CD4-positive, alpha-beta memory T cell (primary cell): ENCODE data around the gene IFNA1. TPM values are rescaled to one million over a fixed set of nuclear protein-coding genes. Genes with fewer than 3 reads are reported as not detected.

Experiments used
- polyA plus RNA-seq, 2 donors: library from polyadenylated mRNA; unstranded; fragments of 300-500 nt; fragmentation: Illumina TruSeq; gene quantifications; one replicate each; pipeline ENCODE4 v1.2.3, GENCODE V29; 2021
- total RNA-seq, 2 experiments: library from RNA; stranded (reverse); gene quantifications; one replicate each; pipeline ENCODE4 v1.2.3, GENCODE V29; 2021

IFNA1 gene
- total and polyA plus RNA-seq, 4 experiments from 2014 or later, result not detected

Other genes starting within 250 kb of the IFNA1 start
- gene IFNA7, start 238.2 kb upstream of the IFNA1 start, total RNA-seq, result not detected
- gene IFNA7, start 238.2 kb upstream of the IFNA1 start, polyA plus RNA-seq, result not detected
- gene IFNA10, start 233.3 kb upstream of the IFNA1 start, total RNA-seq, result not detected
- gene IFNA10, start 233.3 kb upstream of the IFNA1 start, polyA plus RNA-seq, result not detected
- gene IFNA16, start 223.1 kb upstream of the IFNA1 start, total RNA-seq, result not detected
- gene IFNA16, start 223.1 kb upstream of the IFNA1 start, polyA plus RNA-seq, result not detected
- not detected for gene IFNA17, start 212.2 kb upstream of the IFNA1 start, total RNA-seq
- gene IFNA17, start 212.2 kb upstream of the IFNA1 start, polyA plus RNA-seq, result not detected
- gene IFNA14, start 200.4 kb upstream of the IFNA1 start, total RNA-seq, result not detected
- gene IFNA14, start 200.4 kb upstream of the IFNA1 start, polyA plus RNA-seq, result not detected
- gene IFNA5, start 135.1 kb upstream of the IFNA1 start, total RNA-seq, result not detected
- not detected for gene IFNA5, start 135.1 kb upstream of the IFNA1 start, polyA plus RNA-seq
- gene KLHL9, start 105.0 kb upstream of the IFNA1 start, total RNA-seq, result 10 to 100 TPM; 38.7 to 40.1 TPM
- 10 to 100 TPM; 14.3 to 18.1 TPM for gene KLHL9, start 105.0 kb upstream of the IFNA1 start, polyA plus RNA-seq
- not detected for gene IFNA6, start 89.6 kb upstream of the IFNA1 start, total RNA-seq
- gene IFNA6, start 89.6 kb upstream of the IFNA1 start, polyA plus RNA-seq, result not detected
- gene IFNA13, start 72.4 kb upstream of the IFNA1 start, total RNA-seq, result not detected
- gene IFNA13, start 72.4 kb upstream of the IFNA1 start, polyA plus RNA-seq, result not detected
- gene IFNA2, start 55.0 kb upstream of the IFNA1 start, total RNA-seq, result not detected
- gene IFNA2, start 55.0 kb upstream of the IFNA1 start, polyA plus RNA-seq, result not detected
- gene IFNA8, start 31.3 kb upstream of the IFNA1 start, total RNA-seq, result not detected
- not detected for gene IFNA8, start 31.3 kb upstream of the IFNA1 start, polyA plus RNA-seq
- gene IFNE, start 41.9 kb downstream of the IFNA1 start, total RNA-seq, result not detected
- not detected for gene IFNE, start 41.9 kb downstream of the IFNA1 start, polyA plus RNA-seq